DND-41 (cell line): ENCODE data around the gene TECR.

ENCODE experiments used
- ATAC-seq: fragments of 200-7000 bp; cut with Tn5 transposase; 3 replicates; pipeline ENCODE4 v1.9.1; 2021; ENCODE audit warnings: low read depth; ENCODE audit not compliant: insufficient read depth
- DNase-seq: peaks from one replicate; pipeline ENCODE4 v3.0.0-alpha.2; 2020
- H2AFZ ChIP-seq: 2 replicates; pipeline ENCODE4 v1.6.0; 2012; ENCODE audit warnings: low read depth, low read length
- H3K27ac ChIP-seq: 2 replicates; pipeline ENCODE4 v1.5.1; 2012; ENCODE audit warnings: low read length, inconsistent platforms
- H3K27me3 ChIP-seq: fragments of 200-600 bp; sonication (generic); 2 replicates; pipeline ENCODE4 v1.6.0; 2012; ENCODE audit warnings: low read length, mild to moderate bottlenecking, inconsistent platforms; ENCODE audit not compliant: insufficient read depth, poor library complexity
- H3K36me3 ChIP-seq: 2 replicates; pipeline ENCODE4 v1.5.1; 2012; ENCODE audit warnings: low read length, inconsistent platforms; ENCODE audit not compliant: insufficient read depth
- H3K4me1 ChIP-seq: 2 replicates; pipeline ENCODE4 v1.5.1; 2012; ENCODE audit warnings: mild to moderate bottlenecking, low read length; ENCODE audit not compliant: insufficient read depth
- H3K4me2 ChIP-seq: 2 replicates; pipeline ENCODE4 v1.6.0; 2012; ENCODE audit warnings: mild to moderate bottlenecking, moderate library complexity, low read length, inconsistent platforms; ENCODE audit not compliant: insufficient read depth
- H3K4me3 ChIP-seq, 2 experiments: fragments of 200-600 bp in 1 of 2; shearing (Covaris generic) in 1 of 2; 2 replicates each; pipeline ENCODE4 v1.5.1; 2012 to 2016; ENCODE audit warnings: inconsistent platforms in 2 of 2, low read length in 2 of 2, mild to moderate bottlenecking in 2 of 2, low read depth in 1 of 2, moderate library complexity in 1 of 2
- H3K79me2 ChIP-seq: 2 replicates; pipeline ENCODE4 v1.6.0; 2012; ENCODE audit warnings: low read length, inconsistent platforms; ENCODE audit not compliant: insufficient read depth
- H3K9ac ChIP-seq: 2 replicates; pipeline ENCODE4 v1.6.0; 2012; ENCODE audit warnings: low read depth, mild to moderate bottlenecking, inconsistent platforms, low read length, moderate library complexity
- H3K9me3 ChIP-seq: 2 replicates; pipeline ENCODE4 v1.5.1; 2012; ENCODE audit warnings: low read length, moderate library complexity, mild to moderate bottlenecking, inconsistent platforms; ENCODE audit not compliant: insufficient read depth, severe bottlenecking
- H4K20me1 ChIP-seq: 2 replicates; pipeline ENCODE4 v1.6.0; 2012; ENCODE audit warnings: low read length; ENCODE audit not compliant: insufficient read depth
- EZH2 ChIP-seq: IDR thresholded peaks from 3 replicates; pipeline ENCODE4 v1.6.1; 2012; ENCODE audit warnings: borderline replicate concordance, low read depth, mild to moderate bottlenecking, moderate library complexity, low read length, inconsistent platforms; ENCODE audit not compliant: severe bottlenecking
- TF ChIP-seq, protein P1 (sequence below): IDR thresholded peaks from 2 replicates; pipeline ENCODE4 v1.5.1; 2012; ENCODE audit warnings: borderline replicate concordance, low read length, moderate library complexity, mild to moderate bottlenecking; ENCODE audit not compliant: poor library complexity, severe bottlenecking; ENCODE audit errors: extremely low read depth

Gene TECR

DNA sequence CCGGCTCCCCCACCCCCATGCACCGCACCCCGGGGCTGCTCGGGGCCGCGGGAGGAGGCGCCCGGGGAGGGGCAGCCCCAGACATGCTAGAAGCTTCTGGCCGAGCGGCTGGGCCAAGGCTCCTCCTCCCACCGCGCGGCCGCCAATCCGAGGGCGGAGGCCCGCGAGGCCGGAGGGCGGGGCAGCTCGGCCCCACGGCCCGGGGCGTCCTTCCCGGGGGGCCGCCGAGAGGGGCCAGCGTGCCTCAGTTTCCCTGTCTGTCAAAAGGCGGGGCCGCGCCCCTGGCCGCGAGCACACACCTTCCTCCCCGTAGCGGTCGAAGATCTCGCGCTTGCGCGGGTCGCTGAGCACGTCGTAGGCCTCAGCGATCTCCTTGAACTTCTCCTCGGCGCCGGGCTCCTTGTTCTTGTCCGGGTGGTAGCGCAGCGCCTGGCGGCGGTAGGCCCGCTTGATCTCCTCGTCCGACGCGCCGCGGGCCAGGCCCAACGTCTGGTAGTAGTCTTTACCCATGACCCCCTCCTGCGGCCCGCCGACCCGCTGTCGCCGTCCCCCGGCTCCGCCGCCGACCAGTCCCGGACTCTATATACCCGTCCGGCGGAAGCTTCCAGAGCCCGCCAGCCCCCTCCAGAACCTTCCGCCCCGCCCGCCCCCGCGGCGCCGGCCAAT, 11.4 kb upstream of the TECR start, which contains the start of gene DNAJB1:
Gene DNAJB1, minus strand, starts transcription at position 558 of the 666 bp plus-strand sequence. Its CDS starts 48 bp downstream, at position 510.
- ATAC-seq (peak; percentile 72), DNase-seq (no peak)
- Histone ChIP-seq H3K4me1 (peaks cover 44% of the 10 kb centered on the region), H3K4me2 (peak within 1 kb of the TSS; percentile 98), H3K27me3 (no peaks in the 10 kb centered on the region), H3K9me3 (no peaks in the 10 kb centered on the region), H2AFZ (peak within 1 kb of the TSS; percentile 95), H3K27ac (peak within 1 kb of the TSS; percentile 96), H4K20me1 (peaks cover 40% of the 10 kb centered on the region), H3K79me2 (peaks cover 37% of the 10 kb centered on the region), H3K4me3 (peak within 1 kb of the TSS; percentile 85 to 92), H3K9ac (peak within 1 kb of the TSS; percentile 89), H3K36me3 (peaks cover 35% of the 10 kb centered on the region)
- no peak for TF ChIP-seq EZH2
- TF ChIP-seq, protein P1, sequence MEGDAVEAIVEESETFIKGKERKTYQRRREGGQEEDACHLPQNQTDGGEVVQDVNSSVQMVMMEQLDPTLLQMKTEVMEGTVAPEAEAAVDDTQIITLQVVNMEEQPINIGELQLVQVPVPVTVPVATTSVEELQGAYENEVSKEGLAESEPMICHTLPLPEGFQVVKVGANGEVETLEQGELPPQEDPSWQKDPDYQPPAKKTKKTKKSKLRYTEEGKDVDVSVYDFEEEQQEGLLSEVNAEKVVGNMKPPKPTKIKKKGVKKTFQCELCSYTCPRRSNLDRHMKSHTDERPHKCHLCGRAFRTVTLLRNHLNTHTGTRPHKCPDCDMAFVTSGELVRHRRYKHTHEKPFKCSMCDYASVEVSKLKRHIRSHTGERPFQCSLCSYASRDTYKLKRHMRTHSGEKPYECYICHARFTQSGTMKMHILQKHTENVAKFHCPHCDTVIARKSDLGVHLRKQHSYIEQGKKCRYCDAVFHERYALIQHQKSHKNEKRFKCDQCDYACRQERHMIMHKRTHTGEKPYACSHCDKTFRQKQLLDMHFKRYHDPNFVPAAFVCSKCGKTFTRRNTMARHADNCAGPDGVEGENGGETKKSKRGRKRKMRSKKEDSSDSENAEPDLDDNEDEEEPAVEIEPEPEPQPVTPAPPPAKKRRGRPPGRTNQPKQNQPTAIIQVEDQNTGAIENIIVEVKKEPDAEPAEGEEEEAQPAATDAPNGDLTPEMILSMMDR: peak; percentile 19

GRCh38 chr19:14519245-14519859, 10.0 kb upstream of the TECR start:
- peaks cover 40% of the 10 kb centered on the region for H3K4me1 ChIP-seq

DNA sequence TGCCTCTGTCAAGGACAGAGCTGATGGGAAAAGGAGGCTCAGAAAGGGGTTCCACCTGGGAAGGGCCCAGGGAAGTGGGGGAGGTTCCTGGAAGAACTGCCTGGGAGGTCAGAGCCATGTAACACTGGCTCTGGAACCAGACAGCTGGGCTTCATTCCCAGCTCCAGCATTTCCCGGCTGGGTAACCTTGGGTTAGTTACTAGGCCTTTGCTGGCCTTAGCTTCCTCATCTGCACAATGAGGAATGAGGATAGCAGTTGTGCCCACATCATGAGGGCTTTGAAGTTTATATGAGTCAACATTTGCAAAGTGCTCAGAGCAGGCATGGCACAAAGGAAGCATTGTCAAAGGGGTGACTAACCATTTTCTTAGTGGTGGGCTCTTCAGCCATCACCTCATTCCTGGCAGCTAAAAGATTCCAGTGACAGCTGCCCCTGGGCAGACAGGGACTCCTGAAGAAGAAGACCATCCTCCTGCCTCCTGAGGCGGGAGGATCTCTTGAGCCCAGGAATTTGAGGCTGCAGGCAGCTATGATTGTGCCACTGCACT, 9.5 kb upstream of the TECR start:
- H3K27ac ChIP-seq: no peak overlapping the region
- no peak for TF ChIP-seq EZH2
- TF ChIP-seq, protein P1: no peak
- H2AFZ ChIP-seq: no peak overlapping the region
- no peak overlapping the region for H3K4me3 ChIP-seq
- H3K4me1 ChIP-seq: peaks cover 35% of the 10 kb centered on the region
- ATAC-seq (no peak), DNase-seq (no peak)
- no peak overlapping the region for H3K9ac ChIP-seq
- H3K4me2 ChIP-seq: no peak overlapping the region
- no peaks in the 10 kb centered on the region for H3K9me3 ChIP-seq
- H3K27me3 ChIP-seq: no peaks in the 10 kb centered on the region
- peaks cover 30% of the 10 kb centered on the region for H4K20me1 ChIP-seq
- peaks cover 27% of the 10 kb centered on the region for H3K36me3 ChIP-seq
- peaks cover 33% of the 10 kb centered on the region for H3K79me2 ChIP-seq

More at GRCh38 chr19:14519245-14519859, 10.0 kb upstream of the TECR start:
- Histone ChIP-seq H2AFZ (0 out of 2 replicates have a peak overlapping the region, but pooled peaks have one; percentile 95), H3K4me2 (peak overlapping the region; percentile 92), H3K27me3 (no peaks in the 10 kb centered on the region), H3K27ac (peak overlapping the region; percentile 96), H3K4me3 (peak overlapping the region in 1 of 2 experiments; percentile 85; a peak in 2 of 4 replicates), H3K9ac (peak overlapping the region; percentile 80), H4K20me1 (peaks cover 36% of the 10 kb centered on the region), H3K79me2 (peaks cover 37% of the 10 kb centered on the region), H3K36me3 (peaks cover 32% of the 10 kb centered on the region), H3K9me3 (no peaks in the 10 kb centered on the region)
- TF ChIP-seq EZH2: no peak
- TF ChIP-seq, protein P1: no peak
- DNase-seq (no peak), ATAC-seq (no peak)
